HG03432 (cell line): ENCODE measurements around the gene CEP164.
A peak's percentile ranks its signal among the peaks of the same experiment; 100 is the strongest.

Experiments
- ATAC-seq: cut with Tn5 transposase; IDR thresholded peaks from one replicate; pipeline ENCODE4 v1.9.1; 2021; ENCODE audit warnings: mild to moderate bottlenecking, moderate library complexity; ENCODE audit not compliant: unreplicated experiment

CEP164 gene

DNA sequence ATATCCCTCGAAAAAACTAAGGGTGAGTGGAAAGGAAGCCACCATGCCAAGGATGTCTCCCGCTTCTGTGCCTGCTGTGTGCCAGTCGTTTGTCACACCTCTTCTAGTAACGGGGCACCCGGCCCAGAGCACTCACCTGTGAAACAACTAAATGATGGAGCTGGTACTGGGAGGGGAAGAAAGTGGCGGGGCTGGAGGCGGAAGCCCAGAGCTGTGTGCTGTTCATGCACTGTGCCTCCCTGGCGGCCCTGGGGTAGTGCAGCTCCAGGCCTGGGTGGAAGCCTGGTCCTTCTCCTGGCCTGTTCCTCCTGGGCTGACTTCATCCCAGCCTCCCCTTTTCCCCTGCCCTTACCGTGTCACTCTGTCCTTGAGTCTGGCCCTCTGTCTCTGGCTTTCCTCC, 130.2 kb downstream of the CEP164 start:
- peak; percentile 39 for ATAC-seq

DNA sequence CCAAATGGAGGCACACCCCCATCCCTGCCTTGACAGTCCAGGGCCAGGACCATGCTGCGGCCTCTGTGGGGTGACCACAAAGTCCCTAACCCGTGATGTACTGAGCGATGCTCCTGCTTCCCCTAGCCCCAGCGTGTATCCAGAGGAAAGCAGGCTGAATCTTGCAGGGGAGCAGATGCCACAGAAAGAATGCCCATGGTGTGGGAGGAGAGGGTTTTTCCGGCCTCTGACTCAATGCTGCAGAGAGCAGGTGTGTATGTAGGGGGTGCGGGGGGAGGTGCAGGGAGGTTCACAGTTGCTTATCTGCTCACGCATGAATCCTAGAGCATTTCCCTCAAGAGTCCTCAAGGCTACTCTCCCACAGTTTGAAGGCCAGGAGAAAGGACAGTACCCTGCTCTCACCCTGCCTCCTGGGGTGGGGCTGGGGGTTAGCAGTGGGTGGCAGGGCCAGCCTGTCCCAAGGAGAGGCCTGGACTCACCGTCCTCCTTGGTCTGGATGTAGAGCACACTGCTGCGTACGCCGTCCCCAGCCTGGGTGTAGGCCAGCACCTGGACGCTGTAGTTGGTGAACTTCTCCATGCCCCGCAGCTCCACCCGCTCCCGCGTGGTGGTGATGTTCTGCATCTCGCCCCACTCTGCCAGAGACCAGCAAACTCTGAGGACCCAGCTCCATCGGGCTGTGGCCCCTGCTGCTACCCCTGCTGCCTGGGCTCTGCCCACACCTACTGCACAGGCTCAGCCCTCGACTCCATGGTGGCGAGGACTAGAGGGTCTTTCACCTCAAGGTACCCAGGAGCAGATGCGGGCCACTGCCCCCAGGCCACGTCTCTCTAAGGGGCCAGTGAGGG, 130.8 kb downstream of the CEP164 start:
- peak; percentile 46 for ATAC-seq

GRCh38 chr11:117459123-117459978, 131.7 kb downstream of the CEP164 start:
- ATAC-seq = no peak

GRCh38 chr11:117459979-117460300, 132.3 kb downstream of the CEP164 start:
- no peak for ATAC-seq

GRCh38 chr11:117461396-117462182, 133.9 kb downstream of the CEP164 start:
- no peak for ATAC-seq

DNA sequence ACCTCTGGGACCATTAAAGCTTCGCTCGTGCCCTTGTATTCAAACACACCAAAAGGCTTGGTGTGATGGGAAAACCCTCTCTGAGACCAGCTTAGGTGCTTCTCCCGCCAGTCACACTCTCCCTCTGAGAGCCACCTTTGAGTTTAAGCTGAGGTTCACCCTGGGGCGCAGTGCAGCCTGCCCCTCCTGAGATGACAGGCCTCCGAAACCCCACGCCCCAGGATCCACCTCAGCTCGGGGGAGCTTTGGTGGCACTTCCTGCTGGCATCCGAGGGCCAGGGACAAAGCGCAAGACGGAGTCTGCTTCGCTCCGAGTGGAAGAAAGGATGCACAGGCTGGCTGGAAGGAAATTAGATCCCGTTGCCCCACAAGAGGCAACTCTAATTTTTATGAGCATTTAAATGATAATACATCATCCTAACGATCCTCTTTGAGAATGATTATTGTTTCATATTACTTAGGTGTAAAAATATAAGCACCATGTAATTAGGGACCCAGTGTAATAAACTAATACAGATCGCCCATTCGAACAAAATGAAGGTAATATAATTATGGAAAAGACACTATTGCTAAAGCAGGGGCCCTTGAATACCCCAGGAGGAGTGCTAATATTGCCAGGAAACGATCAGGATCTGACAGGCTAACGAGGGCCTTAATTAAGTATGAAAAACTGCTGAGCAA, 134.7 kb downstream of the CEP164 start:
- ATAC-seq = no peak

DNA sequence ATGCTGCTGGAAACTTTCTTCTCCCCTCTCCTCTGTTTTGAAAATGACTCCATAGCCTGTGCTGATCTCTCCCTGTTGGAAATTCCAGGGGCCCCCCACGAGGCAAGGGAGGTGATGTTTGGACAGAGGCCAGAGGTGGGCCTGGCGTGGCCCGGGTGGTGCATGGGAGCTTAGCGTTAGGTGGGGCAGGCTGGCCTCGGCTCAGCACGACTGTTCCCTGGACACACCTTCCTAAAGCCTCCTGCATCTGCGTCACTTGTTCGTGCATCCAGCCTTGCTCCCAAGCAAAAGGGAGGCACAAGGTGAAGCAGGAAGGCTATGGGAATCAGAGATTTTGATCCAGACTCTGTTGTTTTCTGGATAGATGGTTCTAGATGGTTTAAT, 135.2 kb downstream of the CEP164 start:
- no peak for ATAC-seq
